Pancreas (tissue), 10 donors: ENCODE data around the gene GFY. TPM values are rescaled to one million over a fixed set of nuclear protein-coding genes. Genes with fewer than 3 reads are reported as not detected.

Experiments used
- ATAC-seq, 4 donors: fragments of 200-7000 bp; cut with Tn5 transposase; one replicate each; pipeline versions ENCODE4 v1.8.0 to v1.9.1; 2020; ENCODE audit warnings: mild to moderate bottlenecking in 4 of 4, moderate library complexity in 4 of 4
- DNase-seq, 6 donors: peaks; one replicate each; pipeline ENCODE4 v3.0.0-alpha.2; 2020
- FAIRE-seq: peaks from 2 replicates; lab custom pipeline; 2012; peaks lifted over from hg19 to GRCh38; lab: Jason Lieb, UNC
- H3K27ac ChIP-seq, 4 donors: fragments of 200-600 bp; sonication (generic); 1 replicate in 3 of 4; 2 replicates in 1 of 4; pipeline versions ENCODE4 v1.5.0 to v1.8.0; 2020
- H3K27me3 ChIP-seq, 4 donors: fragments of 200-600 bp; one replicate each; pipeline ENCODE4 v1.8.0; 2021
- H3K36me3 ChIP-seq, 3 donors: fragments of 200-600 bp; sonication (generic) in 1 of 3; one replicate each; pipeline versions ENCODE4 v1.5.0 to v1.8.0; 2020 to 2021
- H3K4me1 ChIP-seq, 3 donors: fragments of 200-600 bp; one replicate each; pipeline ENCODE4 v1.8.0; 2021
- H3K4me3 ChIP-seq, 4 donors: fragments of 200-600 bp; sonication (generic) in 2 of 4; one replicate each; pipeline versions ENCODE4 v1.5.0 to v1.8.0; 2020 to 2021
- H3K9me3 ChIP-seq, 4 donors: fragments of 200-600 bp; one replicate each; pipeline ENCODE4 v1.8.0; 2021
- WGBS, 2 donors: extraction: QIAGEN DNeasy Blood & Tissue Kit; methylation state at CpG; one replicate each; pipeline ENCODE4 v1.1.7; 2013; 5-methylcytosine and 5-hydroxymethylcytosine counted together
- intact Hi-C, 3 donors: fragments of 100-400 bp; cut with DNase I; formaldehyde crosslinking; loops; one replicate each; pipeline versions ENCODE4 v1.11.1 to v1.14.2; 2022
- polyA plus RNA-seq, 2 donors: library from polyadenylated mRNA; stranded (reverse); fragments of 200-250 nt; gene quantifications; one replicate each; pipeline ENCODE4 v1.2.3, GENCODE V29; 2013
- total RNA-seq, 6 donors: library from RNA; stranded (reverse); fragmentation: NEBNext Ultra II Directional in 4 of 6; extraction: Animal tissue kit (Norgen Biotek cat#: 25700) in 4 of 6; gene quantifications; one replicate each; pipeline versions ENCODE4 v1.2.1 to v1.2.4, GENCODE V29; 2021 to 2023
- TF ChIP-seq, protein P1 (sequence below), 4 donors: fragments of 200-600 bp; sonication (generic) in 3 of 4; IDR thresholded peaks; one replicate each; pipeline versions ENCODE4 v1.5.0 to v1.8.0; 2021; ENCODE audit warnings: antibody characterized with exemption in 4 of 4
- donor health status: healthy with polysubstance abuse.
- donor health status: DM: no; HTN: no; CAD: no; lungs with moderate emphysema.
- donor health status: DM: no; HTN: no; CAD: no.
- donor health status: control.
- donor health status: control.
- donor health status: Bipolar disorder and iron deficiency.
- donor health status: DM: yes; HTN: yes; CAD: no.
- donor health status: DM: no; HTN: no; CAD: no.
- donor health status: DM: no; HTN: no; CAD: no.
- donor health status: DM: yes; HTN: yes; CAD: no.

Gene GFY
- total and polyA plus RNA-seq, 8 donors: not detected

DNA sequence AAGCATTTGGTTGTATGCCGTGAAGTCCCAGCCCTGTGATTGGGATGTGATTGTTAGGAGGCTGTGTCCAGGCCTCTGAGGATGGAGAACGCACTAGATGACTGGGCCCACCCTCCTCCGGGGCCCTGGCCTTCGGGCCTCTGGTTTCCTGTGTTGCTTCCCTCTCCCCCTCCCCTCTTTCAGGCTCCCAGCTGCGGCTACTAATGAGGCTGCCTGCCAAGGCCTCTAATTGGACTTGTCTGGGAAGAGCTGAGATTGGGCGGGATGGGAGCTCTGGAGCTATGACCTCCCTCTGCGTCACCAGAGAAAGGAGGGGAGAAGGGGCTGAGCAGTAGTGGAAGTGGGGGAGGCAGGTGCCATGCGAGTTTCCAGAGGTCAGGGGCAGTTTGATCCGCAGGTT lies 11.8 kb upstream of the GFY start:
- Histone ChIP-seq H3K4me3 (no peak overlapping the region), H3K9me3 (no peaks in the 10 kb centered on the region), H3K27ac (no peak overlapping the region), H3K4me1 (no peaks in the 10 kb centered on the region), H3K27me3 (no peaks in the 10 kb centered on the region), H3K36me3 (no peaks in the 10 kb centered on the region)
- 75 to 81% methylated on average over 9 of the region's 9 CpGs for WGBS, 2 donors
- ATAC-seq (no peak), DNase-seq (no peak), FAIRE-seq (no peak)
- intact Hi-C loops: no loop called here
- TF ChIP-seq, protein P1, sequence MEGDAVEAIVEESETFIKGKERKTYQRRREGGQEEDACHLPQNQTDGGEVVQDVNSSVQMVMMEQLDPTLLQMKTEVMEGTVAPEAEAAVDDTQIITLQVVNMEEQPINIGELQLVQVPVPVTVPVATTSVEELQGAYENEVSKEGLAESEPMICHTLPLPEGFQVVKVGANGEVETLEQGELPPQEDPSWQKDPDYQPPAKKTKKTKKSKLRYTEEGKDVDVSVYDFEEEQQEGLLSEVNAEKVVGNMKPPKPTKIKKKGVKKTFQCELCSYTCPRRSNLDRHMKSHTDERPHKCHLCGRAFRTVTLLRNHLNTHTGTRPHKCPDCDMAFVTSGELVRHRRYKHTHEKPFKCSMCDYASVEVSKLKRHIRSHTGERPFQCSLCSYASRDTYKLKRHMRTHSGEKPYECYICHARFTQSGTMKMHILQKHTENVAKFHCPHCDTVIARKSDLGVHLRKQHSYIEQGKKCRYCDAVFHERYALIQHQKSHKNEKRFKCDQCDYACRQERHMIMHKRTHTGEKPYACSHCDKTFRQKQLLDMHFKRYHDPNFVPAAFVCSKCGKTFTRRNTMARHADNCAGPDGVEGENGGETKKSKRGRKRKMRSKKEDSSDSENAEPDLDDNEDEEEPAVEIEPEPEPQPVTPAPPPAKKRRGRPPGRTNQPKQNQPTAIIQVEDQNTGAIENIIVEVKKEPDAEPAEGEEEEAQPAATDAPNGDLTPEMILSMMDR (IDR thresholded peaks at IDR 0.05): no peak

DNA sequence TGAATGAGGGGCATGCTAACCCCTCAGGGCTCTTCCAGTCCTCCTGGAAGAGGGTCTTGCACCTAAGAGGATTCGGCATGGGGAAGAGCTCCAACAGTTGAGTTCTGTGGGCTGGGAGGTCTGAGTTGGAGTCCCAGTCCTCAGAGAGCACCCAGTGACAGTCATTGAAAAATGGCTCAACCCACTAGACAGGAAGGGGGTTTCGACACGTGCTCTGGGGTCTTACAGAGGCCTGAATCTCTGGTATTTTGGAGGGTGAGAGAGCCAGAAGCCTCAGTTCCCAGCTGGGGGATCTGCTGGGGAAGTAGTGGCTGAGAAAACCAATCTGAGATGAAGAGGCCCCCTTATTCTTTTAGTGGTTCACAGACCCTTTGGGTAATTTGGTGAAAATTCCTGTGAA lies 10.9 kb upstream of the GFY start:
- Histone ChIP-seq H3K4me3 (no peak overlapping the region), H3K27ac (no peak overlapping the region), H3K9me3 (no peaks in the 10 kb centered on the region), H3K4me1 (no peaks in the 10 kb centered on the region), H3K36me3 (no peaks in the 10 kb centered on the region), H3K27me3 (no peaks in the 10 kb centered on the region)
- ATAC-seq (no peak), DNase-seq (no peak), FAIRE-seq (no peak)
- TF ChIP-seq, protein P1 (IDR thresholded peaks at IDR 0.05): no peak
- intact Hi-C loops: no loop called here
- 85 to 92% methylated on average over 3 of the region's 3 CpGs for WGBS, 2 donors

DNA sequence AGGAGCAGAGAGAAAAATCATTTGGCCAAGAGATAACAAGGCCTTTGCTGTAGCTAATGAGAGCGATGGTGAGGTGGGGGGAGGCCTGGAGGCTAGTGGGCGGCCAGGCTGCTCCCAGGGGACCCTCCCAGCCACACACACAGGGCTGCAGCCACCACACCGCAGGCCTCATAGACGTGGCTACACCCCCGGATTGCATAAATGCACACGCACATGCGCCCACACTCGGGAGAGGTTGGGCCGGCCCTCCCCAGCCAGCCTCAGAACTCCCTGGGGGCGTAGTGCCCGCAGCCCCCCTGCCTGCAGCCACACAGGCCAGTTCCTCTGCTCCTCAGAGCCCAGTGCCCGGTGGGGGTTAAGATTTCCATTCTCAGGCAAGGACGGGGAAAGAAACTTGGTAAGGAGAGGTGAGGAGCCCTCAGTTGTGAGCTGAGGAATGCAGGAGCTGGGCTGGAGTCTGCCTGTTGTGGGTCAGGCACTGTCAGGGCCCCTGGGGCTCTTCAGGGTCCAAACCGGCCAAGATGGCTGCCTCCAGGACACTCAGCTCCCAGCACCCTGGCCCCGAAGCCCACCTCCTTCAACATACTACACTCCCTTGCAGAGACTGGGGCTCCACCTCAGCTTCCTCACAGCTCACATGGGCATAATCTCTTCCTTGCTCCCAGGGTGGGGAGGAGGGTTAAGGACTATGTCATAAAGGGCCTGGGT lies 9.9 kb upstream of the GFY start:
- Histone ChIP-seq H3K4me3 (no peak overlapping the region), H3K4me1 (no peaks in the 10 kb centered on the region), H3K27me3 (no peaks in the 10 kb centered on the region), H3K9me3 (no peaks in the 10 kb centered on the region), H3K36me3 (no peaks in the 10 kb centered on the region), H3K27ac (no peak overlapping the region)
- FAIRE-seq: no peak
- intact Hi-C loops: no loop called here
- no peak for DNase-seq
- TF ChIP-seq, protein P1 (IDR thresholded peaks at IDR 0.05): no peak
- ATAC-seq: no peak
- WGBS, 2 donors: 63 to 79% methylated on average over 14 to 15 of the region's 15 CpGs

DNA sequence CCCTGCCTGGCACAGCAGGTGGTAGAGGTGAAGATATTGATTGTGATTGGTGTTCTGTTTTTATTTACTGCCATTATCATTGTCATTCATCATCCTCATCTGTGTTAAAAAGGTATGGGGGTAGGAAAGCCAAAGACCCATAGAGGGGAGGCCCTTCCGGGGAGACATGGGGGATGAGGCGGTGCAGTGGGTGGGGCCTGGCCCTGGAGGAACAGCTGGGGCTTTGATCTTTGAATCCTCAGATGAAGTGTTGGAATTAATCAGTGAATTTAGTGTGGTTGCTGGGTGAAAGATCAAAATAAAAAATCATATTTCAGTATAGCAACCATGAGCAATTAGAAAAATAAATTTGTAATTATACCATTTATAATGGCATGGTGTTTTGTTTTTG lies 9.4 kb upstream of the GFY start:
- 92 to 93% methylated on average over 2 of the region's 2 CpGs for WGBS, 2 donors
- H3K36me3 ChIP-seq: no peaks in the 10 kb centered on the region

DNA sequence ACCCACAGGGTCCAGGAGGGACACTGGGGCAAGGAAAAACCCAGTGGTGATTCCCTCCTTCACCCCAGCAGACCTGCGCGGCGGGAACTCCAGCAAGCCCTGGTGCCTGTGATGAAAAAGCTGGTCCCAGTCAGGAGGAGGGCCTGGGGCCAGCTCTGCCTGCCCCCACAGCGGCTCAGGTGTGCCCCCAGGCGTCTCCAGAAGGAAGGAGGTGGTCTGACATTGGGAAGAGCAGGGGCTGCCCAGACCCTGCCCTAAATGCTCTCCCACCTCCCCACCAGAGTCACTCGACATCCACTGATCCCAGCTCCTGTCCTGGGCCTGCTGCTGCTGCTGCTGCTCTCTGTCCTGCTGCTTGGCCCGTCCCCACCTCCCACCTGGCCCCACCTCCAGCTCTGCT lies 8.1 kb upstream of the GFY start:
- no peak for FAIRE-seq

More for the DNA sequence above, 9.4 kb upstream of the GFY start:
- FAIRE-seq (no peak), ATAC-seq (no peak), DNase-seq (no peak)
- no peaks in the 10 kb centered on the region for H3K27me3 ChIP-seq
- no peak overlapping the region for H3K4me3 ChIP-seq
- H3K4me1 ChIP-seq: no peaks in the 10 kb centered on the region
- H3K9me3 ChIP-seq: no peaks in the 10 kb centered on the region
- no peak overlapping the region for H3K27ac ChIP-seq
- intact Hi-C loops: no loop called here
- TF ChIP-seq, protein P1 (IDR thresholded peaks at IDR 0.05): no peak

More for the DNA sequence above, 8.1 kb upstream of the GFY start:
- Histone ChIP-seq H3K36me3 (no peaks in the 10 kb centered on the region), H3K27ac (no peak overlapping the region), H3K9me3 (no peaks in the 10 kb centered on the region), H3K4me1 (no peaks in the 10 kb centered on the region), H3K27me3 (peaks cover 0 to 7% (median under 1%) of the 10 kb centered on the region in 4 donors), H3K4me3 (no peak overlapping the region)
- ATAC-seq (no peak), DNase-seq (no peak)
- TF ChIP-seq, protein P1 (IDR thresholded peaks at IDR 0.05): no peak
- WGBS, 2 donors: 59 to 62% methylated on average over 7 of the region's 7 CpGs
- intact Hi-C loops: no loop called here
